Brain pericyte (primary cell): ENCODE data around the gene AKAP11.
"Not testable (repeated sequence)": the region's sequence is repeated elsewhere in the genome, so short reads cannot be mapped to it uniquely, and the experiment has no call there.

Experiments used
- DNase-seq: peaks from one replicate; pipeline ENCODE4 v3.0.0-alpha.2; 2012; ENCODE audit warnings: low read depth, low spot score

The AKAP11 gene

DNA sequence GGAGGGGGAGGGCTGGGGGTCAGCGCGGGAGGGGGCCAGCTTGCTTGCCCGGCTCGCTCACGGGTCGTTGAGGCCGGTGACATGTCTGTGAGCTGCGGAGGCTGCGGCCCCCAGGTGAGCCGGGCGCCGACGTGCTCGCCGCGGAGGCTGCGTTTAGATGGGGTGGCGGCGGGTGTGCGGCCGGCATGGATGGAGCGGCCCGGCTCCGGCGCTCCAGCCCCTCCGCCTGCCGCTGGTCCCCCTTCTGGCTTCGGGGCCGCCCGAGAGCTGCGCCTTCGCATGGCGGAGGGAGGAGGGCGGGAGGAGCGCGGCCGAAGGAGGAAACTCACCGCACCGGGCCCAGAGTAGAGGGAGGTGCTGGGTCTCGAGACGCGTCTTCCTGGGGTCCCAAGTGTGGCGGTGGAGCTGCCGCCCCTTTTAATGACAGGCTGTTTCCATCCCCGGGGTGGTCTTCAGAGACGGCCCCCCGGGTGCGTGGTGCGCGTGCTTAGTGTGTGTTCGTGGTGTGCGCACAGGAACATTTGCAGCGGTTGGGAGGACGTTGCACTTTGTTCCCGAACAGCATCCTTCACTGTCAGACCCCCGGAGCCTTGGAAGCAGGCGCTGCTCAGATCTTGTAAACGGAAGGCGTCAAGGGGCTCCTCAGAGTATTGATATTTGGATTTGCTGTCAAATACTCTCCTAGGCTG lies at the start of gene AKAP11:
Gene AKAP11, plus strand, starts transcription at position 38 of the 689 bp plus-strand sequence. CDS start 14,197 bp downstream, outside the sequence.
- DNase-seq: no peak

- no peak for DNase-seq
Observed at GRCh38 chr13:42223681-42224080, 48.3 kb upstream of the AKAP11 start.

DNA sequence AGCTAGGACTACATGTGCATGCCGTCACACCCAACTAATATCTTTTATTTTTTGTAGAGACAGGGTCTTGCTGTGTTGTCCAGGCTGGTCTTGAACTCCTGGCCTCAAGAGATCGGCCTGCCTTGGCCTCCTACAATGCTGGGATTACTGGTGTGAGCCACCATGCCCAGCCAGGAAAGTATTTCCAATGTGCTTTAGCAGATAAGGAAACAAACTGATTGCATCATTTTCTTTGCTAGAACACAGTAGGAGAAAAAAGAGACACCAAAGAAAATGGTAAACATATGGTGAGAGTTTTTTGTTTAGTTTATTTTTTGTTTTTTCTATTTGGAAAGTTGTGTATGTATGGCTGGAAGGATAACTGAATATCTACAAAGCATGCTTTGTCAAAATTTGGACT lies 46.9 kb upstream of the AKAP11 start:
- DNase-seq: no peak

DNA sequence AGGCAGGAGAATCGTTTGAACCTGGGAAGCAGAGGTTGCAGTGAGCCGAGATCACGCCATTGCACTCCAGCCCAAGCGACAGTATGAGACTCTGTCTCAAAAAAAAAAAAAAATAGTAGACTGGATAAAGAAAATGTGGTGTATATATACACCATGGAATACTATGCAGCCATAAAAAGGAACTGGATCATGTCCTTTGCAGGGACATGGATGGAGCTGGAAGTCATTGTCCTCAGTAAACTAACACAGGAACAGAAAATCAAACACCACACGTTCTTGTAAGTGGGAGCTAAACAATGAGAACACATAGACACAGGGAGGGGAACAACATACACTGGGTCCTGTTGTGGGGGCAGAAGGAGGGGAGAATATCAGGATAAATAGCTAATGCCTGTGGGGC lies 45.2 kb upstream of the AKAP11 start:
- not testable (repeated sequence) for DNase-seq

GRCh38 chr13:42228527-42228926 lies 43.4 kb upstream of the AKAP11 start:
- DNase-seq: no peak

DNA sequence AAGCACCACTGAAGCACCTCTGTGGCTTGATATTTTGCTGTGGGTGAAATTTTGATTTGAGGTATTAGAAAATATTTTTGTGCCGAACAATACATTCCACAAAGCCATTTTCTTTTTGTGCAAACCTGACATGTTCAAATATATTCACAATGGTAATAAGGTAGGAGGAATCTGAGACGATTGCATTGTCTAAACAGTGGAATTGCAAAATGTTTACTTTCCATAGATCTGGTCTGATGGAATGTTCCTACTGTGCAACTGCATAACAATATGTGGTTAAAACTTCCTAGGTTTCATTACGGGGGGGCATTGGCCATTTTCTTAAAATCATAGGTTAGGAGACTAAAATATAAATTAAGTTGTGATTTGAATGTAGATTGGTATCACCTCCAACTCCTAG lies 42.7 kb upstream of the AKAP11 start:
- DNase-seq: no peak

DNA sequence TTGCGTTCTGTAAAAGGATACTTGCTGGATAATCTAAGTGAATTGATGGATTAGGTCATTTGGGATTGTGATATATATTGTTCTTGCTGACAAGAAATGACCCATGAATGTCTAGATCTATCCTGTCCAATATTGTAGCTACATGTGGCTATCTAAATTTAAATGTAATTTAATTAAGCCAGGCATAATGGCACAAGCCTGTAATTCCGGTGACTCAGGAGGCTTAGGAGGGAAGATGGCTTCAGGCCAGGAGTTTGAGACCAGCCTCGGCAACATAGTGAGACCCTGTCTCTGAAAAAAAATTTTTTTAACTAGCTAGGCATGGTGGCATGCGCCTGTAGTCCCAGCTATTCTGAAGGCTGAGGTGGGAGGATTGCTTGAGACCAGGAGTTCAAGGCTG lies 39.3 kb upstream of the AKAP11 start:
- no peak for DNase-seq

DNA sequence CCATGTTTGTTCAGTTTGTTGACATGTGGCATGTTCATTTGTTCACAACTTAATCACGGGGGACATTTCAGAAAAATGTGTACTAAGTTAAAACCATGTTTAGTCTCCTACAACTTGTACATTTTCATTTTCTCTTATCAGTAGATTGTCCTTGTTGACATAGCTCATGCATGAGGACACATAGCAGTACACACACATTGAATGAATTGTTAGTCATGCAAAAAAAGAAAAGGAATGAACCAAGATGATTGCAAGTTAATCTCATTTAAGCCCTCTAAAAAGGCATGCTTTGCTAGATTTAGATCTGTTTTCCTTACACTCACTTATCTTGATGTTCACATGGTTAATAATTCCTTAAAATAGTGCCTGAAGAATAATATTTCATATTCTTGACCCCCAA lies 38.2 kb upstream of the AKAP11 start:
- no peak for DNase-seq

DNA sequence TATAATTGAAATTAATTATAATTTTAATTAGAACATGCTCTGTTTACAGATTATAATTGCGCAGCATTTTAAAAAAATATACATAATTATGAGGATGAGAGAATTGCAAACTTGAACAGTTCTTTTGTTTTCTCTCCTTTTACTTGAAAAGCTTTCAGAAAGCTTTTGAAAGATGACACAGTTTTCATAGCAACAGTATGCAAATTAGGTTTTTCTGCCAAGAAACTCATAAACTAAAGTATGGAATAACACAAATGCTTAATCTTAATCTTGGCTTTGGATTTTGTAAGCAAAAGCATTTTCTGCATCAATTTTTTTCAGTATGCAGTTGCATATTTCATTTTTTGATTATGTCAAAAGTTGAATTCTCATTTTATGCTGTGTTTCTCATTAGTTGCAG lies 32.8 kb upstream of the AKAP11 start:
- DNase-seq: no peak

DNA sequence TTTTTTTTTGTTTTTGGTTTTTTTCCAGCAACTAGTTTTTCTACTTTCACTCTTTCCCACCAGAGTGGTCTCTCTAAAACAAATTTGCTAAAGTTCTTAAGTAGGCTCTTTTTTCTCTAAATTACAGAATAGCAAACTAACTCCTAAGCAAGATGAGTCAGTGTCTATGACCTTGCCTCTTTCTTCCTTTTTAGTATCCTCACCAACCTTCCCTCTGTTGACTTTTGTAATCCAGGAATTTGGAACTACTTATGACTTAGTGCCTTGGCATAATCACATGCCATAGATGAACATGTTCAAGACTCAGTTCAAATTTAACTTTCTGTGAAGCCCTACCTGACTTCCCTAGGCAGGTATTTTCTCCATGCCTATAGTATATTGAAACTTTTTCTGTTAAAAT lies 32.3 kb upstream of the AKAP11 start:
- no peak for DNase-seq

DNA sequence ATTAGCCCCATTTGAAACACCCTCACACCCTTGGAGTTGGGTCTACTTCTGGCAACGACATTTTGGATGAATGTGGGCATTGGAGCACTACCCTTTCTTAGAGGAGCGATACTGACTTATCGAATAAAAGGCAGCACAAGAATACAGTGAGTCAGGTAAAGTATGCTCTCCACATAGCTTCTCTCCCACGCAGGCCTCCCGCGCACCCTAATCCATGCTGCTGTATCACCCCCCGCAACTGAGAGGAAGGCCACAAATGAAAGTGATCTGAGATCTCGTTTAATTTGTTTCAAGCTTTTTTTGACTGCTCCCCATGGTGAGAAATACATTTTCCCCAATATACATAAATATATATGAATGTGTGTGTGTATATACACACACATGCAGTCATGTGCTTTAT lies 25.4 kb upstream of the AKAP11 start:
- no peak for DNase-seq

DNA sequence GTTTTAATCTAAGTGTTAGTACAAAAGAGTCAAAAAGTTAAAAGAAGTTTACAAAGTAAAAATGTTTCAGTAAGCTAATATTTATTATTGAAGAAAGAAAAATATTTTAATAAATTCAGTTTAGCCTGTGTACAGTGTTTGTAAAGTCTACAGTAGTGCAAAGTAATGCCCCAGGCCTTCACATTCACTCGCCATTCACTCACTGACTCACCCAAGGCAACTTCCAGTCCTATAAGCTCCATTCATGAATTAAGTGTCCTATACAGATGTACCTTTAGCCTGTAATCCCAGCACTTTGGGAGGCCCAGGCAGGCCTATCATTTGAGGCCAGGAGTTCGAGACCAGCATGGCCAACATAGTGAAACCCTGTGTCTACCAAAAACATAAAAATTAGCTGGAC lies 24.1 kb upstream of the AKAP11 start:
- DNase-seq: no peak

DNA sequence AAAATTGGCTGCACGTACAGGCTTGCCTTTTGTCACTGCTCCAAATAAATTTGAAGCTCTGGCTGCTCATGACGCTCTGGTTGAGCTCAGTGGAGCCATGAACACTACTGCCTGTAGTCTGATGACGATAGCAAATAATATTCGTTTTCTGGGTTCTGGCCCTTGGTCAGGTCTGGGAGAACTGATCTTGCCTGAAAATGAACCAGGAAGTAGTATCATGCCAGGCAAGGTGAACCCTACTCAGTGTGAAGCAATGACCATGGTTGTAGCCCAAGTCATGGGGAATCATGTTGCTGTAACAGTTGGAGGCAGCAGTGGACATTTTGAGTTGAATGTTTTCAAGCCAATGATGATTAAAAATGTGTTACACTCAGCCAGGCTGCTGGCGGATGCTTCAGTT lies 16.1 kb upstream of the AKAP11 start:
- DNase-seq: no peak

DNA sequence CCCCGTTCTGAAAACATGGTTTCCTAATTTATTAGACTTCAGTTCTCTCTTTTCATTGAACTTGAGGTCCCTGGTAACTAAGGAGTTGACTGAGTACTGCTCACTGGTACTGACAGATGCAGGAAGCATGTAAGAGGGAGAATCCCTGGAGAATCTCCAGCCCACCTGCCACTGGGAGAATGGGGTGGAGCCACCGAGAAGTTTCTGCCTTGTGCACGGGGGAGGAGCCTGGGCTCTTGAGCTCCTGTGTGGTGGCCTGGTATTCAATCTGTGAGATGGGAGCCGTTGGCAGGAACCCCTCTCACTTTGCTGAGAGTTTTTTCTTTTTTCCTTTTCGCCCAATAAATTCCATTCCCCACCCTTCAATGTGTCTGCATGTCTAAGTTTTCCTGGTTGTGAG lies 13.2 kb upstream of the AKAP11 start:
- no peak for DNase-seq

GRCh38 chr13:42259515-42259914 lies 12.4 kb upstream of the AKAP11 start:
- DNase-seq: no peak

DNA sequence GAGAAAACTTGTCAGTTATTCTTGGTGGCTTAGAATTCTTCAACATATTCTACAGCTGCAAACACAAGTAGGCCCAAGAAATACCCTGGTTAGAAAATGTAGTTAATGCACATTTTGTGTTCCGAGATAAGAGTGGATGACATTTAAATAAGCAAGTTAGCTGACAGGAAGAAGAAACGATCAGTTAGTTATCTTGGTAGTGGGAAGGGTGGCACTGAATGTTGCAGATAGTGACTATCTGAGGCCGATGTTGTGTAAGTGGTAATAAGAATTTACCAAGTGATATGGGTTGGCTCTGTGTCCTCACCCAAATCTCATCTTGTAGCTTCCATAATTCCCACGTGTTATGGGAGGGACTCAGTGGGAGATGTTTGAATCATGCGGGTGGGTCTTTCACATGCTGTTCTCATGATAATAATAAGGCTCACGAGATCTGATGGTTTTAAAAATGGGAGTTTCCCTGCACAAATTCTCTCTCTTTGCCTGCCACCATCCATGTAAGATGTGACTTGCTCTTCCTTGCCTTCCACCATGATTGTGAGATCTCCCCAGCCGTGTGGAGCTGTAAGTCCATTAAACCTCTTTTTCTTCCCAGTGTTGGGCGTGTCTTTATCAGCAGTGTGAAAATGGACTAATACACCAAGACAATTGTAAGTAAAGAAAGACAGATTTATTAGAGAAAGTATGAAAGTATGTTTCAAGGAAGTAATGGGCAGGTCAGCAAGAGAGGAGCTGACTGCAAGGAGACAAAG lies 10.9 kb upstream of the AKAP11 start:
- DNase-seq: no peak

DNA sequence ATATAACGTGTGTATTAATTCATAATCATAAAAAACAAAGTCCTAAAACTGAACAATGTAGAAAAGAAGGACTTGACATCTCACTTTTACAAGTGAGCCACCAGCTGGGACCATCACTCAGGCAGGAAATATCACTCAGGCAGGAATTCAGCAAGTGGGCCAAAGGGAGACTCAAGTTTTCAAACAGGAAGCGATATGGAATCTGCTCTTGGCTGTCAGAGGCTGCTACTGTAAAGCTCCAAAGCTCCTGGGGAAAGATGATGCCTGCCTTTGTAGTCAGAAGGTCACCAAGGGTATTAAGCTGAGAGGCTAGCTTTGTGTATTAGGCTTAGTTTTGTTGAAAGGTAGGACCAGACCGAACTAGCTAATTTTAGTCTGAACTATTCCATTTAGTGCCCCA lies 5.5 kb upstream of the AKAP11 start:
- DNase-seq: no peak

DNA sequence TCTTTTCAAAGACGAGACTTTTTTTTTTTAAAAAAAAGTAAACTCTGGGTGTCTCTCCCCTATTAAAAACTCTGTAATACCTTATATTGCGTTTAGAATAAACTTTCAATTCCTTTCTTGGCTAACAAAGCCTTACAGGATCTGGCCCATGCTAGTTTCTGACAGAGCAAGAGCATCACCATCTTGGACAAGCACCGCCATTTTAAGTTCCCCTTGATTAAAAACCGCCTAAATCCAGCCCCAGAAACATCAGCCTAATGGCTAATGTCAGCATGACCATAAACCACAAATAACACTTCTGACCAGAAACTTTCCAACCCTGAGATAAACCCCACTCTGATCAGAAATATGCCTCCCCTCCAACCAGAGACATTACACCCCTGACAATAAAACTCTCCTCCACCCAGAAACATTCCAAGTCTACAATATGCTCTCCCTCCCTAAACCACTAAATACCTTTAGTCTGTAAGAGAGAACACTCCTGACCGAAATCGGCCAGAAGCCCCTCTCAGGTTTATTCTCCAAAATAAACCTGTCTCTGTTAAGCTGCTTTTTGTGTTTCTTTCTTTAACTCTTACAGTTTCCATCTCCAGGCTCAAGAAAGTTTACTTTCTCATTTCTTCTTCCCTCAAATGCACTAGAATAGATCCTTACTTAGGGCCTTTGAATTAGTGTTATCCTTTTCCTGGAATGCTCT lies 1.6 kb upstream of the AKAP11 start:
- DNase-seq: no peak

DNA sequence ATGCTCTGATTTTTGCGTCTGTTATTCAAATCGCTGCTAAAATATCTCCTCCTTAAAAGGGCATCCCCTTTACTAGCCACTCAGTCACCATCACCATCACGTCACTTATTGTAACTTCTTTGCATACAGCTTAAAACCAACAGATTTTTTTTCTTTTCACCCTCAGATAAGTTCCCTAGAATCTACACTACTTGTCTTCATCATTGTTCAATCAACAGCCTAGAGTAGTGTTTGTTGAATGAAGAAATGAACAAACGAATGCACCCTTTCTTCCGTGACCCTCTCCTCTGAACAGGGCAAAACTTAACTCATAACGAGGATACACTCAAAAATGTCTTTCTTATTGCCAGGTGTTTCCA lies 1.1 kb upstream of the AKAP11 start:
- no peak for DNase-seq

GRCh38 chr13:42271337-42272114 lies 426 bp upstream of the AKAP11 start:
- peak; percentile 96 for DNase-seq

DNA sequence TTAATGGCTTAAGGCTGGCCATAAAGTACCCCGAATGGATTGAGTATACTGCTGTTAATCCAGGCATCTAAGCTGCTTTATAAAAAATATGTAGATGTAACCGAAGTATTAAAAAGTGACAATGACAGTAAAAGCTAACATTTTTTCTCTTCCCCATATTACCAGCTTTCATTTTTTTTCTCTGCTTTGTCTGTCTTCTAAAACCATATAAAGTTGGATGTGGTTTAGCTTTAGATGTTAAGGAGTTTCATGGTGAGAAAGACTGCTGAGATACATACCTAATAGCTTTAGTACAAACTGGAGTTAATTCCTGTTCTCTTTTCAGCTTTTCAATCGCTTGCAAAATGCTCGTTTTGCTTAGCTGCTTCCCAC lies 838 bp downstream of the AKAP11 start:
- no peak for DNase-seq
